GM19455 (cell line): ENCODE data around the gene TSACC.
"Not testable (repeated sequence)": the region's sequence is repeated elsewhere in the genome, so short reads cannot be mapped to it uniquely, and the experiment has no call there.

ENCODE experiments used
- ATAC-seq: cut with Tn5 transposase; IDR thresholded peaks from one replicate; pipeline ENCODE4 v1.9.1; 2021; ENCODE audit not compliant: unreplicated experiment

Gene TSACC

DNA sequence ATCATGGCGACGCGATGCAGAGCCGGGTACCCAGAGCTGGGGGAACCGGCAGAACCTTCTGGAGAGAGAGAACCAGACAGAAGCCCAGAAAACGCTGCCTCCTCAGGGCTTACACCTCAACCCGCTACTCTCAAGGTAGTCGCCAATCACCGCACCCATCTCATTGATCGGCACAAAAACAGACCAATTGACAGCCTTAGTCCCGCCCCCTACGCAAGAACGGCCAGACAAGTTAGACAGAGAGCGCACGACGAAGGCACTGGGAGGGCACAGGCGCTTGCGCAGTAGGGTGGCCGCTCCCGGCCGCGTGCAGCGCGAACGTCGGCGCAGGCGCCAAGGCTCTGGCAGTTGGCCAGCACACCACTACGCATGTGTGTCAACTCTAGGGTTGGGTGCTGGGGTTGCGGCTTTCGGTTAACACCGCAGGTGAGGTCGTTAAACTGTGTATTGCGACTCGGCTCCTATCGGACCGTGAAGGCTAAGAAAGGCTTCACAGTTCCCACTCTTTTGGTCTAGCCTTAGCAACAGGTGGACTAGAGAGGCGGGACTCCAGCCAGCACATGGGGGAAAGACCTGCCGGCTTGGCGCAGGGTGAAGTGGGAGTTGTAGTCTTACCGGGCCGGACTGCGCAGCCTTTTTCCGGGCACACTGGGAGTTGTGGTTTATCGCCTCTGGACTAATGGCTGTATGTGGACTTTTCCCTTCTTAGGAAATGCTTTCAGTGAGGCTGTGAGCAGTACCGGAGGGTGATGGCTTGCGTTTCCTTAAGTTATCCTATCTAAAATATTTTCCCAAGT is at the start of gene TSACC, which contains the start of gene CCT3:
Gene TSACC (plus strand): TSS at position 347 of the 797 bp plus-strand sequence. CDS start 1,232 bp downstream, outside the sequence.
Gene CCT3 (minus strand): TSS at position 113 of the 797 bp plus-strand sequence. CDS start 108 bp downstream, at position 5.
- ATAC-seq = peak; percentile 91

DNA sequence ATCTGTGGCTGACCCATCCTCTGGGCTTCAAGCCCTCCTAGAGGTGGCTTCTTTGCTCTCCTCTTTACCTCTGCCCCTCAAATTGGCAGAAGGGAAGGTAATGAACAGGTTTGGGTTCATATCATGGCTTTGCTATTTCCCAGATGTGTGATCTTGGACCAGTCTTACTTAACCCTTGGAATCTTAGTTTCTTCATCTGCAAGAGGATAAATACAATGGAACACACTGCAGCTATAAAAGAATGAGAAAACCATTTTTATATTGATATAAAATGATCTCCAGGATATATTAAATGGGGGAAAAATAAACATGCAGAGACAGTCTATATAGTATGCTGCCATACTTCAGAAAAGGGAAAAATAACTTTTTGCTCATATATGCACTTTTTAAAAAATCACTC is 48.5 kb upstream of the TSACC start:
- no peak for ATAC-seq

DNA sequence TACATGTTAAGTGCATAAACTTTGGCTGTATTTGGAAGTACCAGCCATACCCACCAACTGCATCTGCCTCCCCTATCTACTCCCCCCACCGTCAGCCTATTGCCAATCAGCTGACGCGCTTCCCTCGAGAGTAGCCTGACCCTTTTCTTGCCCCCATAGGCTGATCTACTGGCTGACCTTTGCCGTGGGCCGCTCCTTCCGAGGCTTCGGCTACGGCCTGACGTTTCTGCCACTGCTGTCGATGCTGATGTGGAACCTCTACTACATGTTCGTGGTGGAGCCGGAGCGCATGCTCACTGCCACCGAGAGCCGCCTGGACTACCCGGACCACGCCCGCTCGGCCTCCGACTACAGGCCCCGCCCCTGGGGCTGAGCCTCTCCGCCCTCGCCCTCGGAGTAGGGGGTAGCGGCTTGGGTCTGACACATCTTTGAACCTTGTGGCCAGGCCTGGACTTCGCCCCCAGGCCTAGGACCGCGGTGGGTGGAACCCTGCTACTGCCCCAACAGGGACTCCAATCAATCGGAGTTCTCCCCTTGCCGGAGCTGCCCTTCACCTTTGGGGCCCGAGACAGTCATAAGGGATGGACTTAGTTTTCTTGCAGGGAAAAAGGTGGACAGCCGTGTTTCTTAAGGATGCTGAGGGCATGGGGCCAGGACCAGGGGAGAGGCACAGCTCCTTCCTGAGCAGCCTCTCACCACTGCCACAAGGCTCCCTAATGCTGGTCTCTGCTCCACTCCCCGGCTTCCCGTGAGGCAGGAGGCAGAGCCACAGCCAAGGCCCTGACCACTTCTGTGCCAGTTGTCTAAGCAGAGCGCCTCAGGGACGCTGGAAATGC is 46.9 kb upstream of the TSACC start:
- no peak for ATAC-seq

DNA sequence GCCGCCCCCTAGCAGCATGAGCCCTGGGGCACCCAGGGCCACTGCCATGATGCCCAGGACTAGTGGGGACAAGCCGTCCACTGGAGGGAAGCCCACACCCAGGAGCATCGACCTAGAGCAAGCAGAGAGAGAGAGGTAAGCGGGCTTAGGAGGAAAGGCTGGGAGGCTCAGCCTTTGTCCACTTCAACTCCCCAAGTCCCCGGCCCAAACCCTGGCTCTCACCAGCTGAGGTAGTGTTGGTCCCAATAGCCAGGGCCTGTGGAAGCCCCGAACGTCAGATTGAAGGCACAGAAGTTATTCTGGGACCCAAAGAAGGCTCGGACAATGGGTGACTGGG is 45.3 kb upstream of the TSACC start:
- no peak for ATAC-seq

DNA sequence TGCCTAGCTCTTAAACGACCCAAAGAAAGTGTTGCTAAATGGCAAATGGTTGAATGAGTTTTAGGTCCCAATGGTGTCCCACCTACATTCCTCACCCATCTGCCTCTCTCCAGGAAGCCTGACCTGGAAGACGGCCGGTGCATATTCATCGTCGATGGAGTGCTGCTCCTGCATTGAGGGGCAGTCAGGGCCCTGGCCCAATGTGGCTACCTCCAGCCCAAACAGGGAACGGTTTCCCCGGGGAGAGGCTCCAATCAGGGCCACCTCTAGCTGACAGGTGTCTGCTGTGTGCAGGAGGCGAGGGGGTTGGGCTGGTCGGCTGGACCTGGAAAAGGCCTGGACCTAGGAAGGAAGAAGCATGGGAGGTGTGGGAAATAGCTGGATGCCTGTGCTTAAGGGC is 44.4 kb upstream of the TSACC start:
- no peak for ATAC-seq

DNA sequence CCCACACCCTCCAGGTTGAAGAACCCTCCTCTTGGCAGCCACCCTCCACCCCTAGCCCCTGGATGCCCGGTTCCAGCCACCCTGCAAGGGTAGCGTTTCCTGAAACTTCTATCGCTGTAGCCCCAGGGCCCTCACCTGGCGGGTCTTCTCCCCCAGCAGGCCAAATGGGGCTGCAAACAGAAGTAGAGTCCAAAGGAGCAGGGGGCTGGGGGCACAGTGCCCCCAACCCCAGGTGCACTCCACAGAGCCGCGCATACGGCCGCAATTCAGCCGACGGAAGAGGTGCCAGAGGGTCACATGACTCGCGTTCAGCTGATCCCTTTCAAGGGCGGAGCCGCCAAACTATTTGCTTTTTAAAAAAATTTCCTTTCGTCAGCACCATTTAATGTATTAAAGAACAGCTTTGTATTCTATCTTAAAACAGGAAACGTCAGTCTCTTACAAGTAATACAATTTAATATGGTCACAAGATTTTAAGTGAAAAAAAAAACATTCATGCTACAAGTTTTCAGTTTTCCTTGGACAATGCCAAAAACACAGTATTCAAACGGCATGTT is 42.9 kb upstream of the TSACC start, which contains the start of gene GLMP:
Gene GLMP (minus strand): TSS at position 289 of the 557 bp plus-strand sequence. CDS start 34 bp downstream, at position 255.
- no peak for ATAC-seq

DNA sequence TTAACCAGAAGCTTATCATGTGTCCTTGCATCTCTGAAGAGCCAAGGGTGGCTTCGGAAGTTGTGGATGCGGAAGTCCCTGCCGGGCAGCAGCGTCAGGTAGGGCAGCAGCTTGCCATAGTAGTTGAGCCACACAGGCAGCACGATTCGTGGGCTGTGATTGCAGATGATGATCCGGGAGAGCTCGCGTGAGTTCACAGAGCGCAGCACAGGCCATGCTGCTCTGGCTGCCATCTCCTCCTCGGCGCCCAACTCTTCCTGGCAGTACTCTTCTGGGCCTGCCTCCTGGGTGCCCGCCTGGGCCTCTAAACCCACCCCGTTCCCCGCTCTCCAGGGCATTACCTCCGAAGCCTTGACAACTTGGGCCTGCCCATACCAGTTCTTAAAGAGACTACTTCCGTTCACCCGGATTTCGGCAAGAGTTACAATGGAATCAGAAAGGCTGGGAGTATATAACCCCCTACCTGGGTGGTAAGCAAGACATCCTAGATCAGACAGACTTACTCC is 39.4 kb upstream of the TSACC start, which contains the start of gene VHLL:
Gene VHLL (minus strand): TSS at position 456 of the 506 bp plus-strand sequence. CDS start 118 bp downstream, at position 338.
- no peak for ATAC-seq

DNA sequence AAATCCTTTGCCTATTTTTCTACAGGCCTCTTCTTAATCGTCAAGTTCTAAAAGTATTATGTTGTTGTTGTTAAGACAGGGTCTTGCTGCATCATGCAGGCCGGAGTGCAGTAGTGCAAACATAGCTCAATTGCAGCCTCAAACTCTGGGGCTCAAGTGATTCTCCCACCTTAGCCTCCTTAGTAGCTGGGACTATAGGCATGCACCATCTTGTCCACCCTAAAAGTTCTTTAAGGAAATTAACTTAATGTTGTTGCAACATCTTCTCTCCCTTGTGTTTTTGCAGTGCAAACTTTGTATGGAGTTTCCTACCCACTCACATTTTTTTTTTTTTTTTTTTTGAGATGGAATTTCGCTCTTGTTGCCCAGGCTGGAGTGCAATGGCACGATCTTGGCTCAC is 35.1 kb upstream of the TSACC start:
- no peak for ATAC-seq

DNA sequence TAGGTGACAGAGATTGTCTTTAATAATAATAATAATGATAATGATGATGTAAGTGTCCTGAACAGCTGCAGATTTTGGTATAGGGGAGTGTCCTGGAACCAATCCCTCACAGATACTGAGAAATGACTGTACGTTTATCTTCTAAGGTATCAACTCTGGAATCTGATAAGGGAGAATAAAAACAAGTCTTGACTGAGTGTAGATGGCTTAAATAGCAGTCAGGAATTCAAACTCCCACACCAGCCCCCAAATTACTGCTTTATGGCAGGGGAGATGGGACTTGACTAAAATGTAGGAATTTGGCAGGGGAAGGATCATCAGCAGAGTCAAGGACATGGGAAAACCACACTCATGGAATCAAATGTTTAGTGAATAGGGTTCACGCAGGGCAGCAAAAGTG is 33.1 kb upstream of the TSACC start:
- ATAC-seq = no peak

DNA sequence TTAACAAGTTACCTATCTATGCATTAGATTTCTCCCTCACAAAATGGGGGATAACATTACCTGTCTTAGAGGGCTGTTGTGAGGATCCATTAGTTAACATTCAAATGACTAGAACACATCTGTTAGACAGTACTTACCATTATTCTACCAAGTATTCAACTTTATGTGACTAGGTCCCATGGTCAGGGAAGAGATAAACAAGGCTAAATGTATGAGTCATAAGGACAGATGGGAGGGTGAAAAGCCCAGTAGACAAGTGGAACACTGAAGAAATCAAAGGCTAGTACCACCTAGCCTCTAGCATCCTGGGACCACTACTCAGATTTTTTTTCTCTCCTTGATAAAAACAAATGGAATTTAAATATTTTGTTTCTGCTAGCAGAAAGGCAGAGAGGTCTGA is 30.2 kb upstream of the TSACC start:
- no peak for ATAC-seq

DNA sequence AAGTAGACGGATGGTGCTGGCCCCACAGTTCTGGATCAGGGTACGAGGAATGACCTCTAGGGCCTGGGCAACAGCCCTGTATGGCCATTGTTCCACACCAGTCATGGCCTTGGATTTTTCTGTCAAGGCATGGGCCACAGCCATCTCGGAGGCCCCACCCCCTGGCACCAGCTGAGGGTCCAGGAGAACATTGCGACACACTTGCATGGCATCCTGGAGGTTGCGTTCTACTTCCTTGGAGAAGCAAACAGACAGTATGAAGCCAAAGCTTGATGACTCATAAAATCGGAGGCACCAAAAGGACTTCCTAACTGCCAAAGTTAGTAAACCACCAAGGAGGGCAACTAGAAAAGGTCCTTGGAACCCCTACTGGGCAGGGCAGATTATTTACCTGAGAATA is 27.4 kb upstream of the TSACC start:
- ATAC-seq = no peak

DNA sequence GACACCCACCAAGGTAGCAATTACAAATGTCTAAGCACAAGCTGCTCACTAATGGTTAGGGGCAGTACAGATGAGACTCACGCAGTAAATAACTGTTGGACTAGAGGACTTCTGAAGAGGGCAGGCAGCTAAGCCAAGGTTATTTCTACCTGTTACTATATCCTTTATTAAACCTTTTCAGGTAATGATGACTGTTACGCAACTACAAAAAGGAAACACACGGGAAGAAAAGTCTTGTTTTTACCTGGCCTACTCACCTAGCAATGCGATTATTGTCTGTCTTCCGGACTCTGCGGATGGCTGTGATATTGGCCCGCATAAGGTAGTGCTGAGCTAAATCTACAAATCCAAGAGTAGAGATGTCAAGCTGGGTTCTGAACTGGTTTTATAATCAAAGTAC is 21.4 kb upstream of the TSACC start:
- ATAC-seq = no peak

DNA sequence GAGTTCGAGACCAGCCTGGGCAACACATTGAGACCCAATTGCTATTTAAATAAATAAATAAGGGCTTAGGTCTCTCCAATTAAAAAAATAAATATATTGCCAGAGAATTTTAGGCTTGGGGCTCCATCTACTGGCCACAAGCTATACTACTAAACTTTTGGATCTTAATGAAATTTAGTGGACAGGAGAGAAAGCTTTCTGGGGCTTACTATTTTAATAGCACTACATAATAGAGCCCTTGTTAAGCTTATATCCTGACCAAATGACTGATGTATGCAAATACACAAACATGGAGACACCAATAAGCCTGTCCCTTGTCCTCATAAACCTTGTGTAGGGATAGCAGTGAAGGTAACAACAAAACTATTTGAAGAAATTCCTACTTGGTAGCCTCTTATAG is 18.7 kb upstream of the TSACC start:
- ATAC-seq = no peak

DNA sequence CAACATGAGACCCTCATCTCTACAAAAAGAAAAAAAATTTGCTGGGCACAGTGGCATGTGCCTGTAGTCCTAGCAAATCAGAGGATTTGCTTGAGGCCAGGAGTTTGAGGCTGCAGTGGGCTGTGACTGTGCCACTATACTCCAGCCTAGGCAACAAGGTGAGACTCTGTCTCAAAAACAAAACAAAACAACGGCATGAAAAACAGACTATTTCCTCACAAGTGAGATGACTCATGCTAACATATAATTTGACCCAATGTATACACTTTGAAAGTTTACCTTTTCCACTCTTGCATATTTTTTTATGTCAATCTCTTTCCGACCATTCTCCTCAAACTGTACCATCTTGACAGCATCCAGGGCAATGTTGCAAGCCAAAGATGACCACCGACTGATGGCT is 17.8 kb upstream of the TSACC start:
- no peak for ATAC-seq

DNA sequence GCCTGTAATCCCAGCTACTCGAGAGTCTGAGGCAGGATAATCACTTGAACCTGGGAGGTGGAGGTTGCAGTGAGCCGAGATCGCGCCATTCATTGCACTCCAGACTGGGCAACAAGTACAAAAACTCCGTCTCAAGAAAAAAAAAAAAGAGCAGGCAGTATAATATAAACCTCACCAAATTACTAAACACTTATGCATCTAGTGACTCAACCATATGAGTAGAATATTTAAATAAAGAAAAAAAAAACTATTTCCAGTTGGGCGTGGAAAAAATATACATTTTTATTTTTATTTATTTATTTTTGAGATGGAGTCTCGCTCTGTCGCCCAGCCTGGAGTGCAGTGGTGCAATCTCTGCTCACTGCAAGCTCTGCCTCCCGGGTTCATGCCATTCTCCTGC is 15.1 kb upstream of the TSACC start:
- not testable (repeated sequence) for ATAC-seq

DNA sequence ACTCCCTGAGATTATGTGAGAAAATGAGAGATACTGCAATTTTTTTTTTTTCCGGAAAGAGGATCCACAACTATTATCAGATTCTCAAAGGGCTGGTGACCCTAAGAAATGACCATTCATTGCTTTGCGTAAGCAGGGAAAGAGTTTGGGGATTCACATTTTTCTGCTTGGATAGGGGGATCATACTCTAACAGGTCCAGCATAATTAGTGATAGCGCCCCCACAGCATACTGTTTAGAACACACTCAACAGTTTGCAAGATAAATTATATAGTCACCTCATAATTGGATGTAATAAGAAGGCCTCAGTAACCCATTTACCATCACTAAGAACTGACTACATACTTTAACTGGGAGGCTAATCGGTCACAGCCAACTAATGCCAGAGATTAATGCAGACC is 2.1 kb upstream of the TSACC start:
- no peak for ATAC-seq

DNA sequence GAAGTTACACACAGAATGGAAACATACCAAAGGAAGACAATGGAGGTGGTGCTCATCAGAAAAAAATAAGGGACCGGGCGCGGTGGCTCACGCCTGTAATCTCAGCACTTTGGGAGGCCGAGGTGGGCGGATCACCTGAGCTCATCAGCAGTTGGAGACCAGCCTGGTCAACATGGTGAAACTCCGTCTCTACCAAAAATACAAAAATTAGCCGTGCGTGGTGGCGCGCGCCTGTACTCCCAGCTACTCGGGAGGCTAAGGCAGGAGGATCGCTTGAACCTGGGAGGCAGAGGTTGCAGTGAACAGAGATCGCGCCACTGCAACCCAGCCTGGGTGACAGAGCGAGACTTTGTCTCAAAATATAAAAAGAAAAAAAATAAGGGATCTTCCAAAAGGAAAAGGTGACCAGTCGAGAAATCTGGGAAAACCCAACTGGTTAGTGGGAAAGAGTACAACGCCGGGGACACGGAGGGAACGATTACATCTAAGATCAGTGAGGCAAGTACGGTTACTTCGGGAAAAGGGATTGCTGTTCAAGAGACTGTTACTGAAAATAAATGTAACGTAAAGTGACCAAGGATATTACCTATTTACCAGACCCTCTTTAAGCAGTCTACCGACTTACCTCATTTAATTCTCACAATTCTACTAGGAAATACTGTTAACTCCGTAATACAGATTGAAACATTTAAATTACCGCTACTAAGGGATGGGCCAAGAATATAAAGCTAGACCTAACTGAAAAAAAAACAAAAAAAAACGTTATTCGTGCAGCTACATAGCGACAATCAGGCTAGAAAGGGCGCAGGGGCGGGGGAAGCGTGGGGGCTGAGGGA is 1.1 kb upstream of the TSACC start:
- no peak for ATAC-seq

DNA sequence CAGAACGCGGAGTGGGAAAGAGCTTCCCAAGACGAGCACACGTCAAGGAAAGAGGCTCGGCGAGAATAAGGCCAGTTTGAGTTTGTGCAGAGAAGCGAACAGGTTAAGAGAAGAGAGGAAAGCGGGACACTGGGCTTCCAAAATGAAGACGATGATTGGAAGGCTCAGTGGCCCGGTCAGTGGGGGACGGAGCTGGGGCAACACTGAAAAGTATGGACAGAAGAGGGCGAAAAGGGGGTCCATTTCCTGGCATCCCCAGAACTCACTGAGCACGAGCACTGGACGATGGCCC is 492 bp upstream of the TSACC start:
- ATAC-seq = no peak

DNA sequence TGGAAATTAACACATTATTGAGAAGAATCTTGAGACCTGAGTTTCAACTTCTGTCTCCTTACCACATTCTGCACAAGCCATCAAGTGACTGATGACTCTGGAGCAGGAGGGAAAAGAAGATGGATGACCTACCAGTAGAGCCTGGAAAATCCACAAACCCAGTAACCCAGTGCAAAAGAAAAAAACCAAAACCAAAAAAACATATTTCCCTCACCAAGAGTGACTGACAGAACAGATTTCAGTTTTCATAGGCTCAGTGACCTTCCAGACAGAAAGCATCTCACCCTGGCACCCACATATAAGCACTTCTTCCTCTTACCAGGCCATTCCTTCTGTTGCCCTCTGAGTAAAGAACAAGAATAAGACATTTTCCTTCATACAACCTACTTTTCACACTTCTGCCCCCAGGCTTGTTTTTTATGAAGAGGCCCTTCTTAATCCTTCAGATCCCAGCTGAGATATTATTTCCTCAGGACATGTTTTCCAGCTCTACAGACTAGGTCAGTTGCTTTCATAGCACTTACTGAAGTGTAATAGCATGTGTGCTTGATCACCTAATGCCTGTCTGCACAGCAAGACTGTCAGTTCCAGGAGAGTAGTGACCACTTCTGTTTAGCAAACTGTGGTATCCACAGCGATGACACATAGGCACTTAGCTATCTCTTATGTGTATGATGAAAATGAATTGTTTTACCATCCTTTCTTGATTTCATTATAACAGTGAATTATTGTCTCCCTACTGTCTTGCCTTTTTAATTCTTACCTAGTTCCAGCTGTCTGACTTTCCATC is 4.0 kb downstream of the TSACC start:
- no peak for ATAC-seq

DNA sequence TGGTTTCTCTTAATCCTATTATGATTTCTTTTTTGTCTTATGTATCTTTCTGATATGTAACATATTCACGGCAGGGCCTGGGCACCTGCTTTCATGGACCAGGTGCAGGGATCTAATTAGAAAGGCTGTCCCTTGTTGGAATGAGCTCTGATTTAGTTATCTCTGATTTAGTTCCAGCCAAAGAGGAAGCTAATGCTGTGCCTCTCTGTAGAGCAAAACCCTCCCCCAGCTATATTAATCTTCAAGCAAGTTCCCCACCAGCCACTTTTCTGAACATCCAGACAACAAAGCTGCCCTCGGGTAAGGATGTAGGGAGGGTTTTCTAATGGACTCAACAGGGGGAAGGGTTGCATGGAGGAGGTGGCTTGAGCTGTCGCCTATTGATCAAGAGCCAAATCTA is 6.1 kb downstream of the TSACC start:
- ATAC-seq = no peak
